NCI-H2081 (cell line): ENCODE results near the gene SLC7A6OS.

Experiments
- DNase-seq, 2 experiments: peaks; one replicate each; lab custom pipeline; 2025; lab: John Stamatoyannopoulos, UW

SLC7A6OS gene

GRCh38 chr16:68279726-68280558 lies 30.8 kb downstream of the SLC7A6OS start:
- DNase-seq, result no peak

DNA sequence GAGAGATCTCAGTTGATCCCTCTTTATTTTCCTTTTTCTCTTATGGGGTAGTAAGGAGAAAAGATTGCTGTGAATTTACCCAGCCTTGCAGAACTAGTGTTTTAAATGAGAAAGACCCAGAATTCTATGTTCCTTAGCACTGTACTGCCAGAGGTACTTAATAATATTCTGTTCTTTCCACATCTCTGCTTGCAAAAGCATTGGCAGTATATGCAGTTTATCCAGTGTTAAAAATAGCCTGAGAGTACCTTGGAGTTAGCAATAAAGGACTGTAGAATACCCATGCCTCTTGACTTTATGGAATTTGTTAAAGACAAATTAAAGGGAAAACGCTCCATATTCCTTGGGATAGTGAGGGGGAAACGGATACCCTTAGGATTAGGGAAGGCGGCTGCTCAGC lies 34.5 kb downstream of the SLC7A6OS start:
- no peak for DNase-seq

DNA sequence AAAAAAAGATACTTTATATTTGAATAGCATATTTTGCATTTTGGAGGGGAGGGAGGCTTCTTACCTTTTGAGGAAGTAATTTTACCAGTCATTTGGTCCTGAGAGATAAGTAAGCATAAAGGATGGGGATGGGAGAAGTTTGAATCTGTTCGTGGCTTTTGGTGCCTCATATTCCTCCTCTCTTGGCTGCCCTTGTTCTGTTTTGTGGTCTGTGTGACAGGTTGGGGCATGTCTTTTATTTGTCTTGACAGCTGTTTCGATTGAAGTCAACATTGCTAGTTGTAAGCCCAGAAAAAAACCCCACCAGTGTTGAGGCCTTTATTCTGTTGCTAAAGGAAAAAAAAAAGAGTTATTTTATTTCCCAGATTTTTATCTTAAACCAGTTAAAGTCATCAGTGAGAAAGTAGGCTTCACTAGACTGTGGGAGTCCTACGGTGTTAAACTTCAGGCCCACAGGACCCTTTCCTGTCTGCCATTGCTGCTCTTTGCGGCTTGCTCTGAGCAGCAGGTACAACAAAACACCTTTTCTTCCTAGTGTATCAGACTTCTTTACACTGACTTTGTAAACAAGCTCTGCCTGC lies 35.0 kb downstream of the SLC7A6OS start:
- DNase-seq, result peak in 1 of 2 experiments; percentile 36

GRCh38 chr16:68274441-68274840 lies 36.3 kb downstream of the SLC7A6OS start:
- no peak for DNase-seq

DNA sequence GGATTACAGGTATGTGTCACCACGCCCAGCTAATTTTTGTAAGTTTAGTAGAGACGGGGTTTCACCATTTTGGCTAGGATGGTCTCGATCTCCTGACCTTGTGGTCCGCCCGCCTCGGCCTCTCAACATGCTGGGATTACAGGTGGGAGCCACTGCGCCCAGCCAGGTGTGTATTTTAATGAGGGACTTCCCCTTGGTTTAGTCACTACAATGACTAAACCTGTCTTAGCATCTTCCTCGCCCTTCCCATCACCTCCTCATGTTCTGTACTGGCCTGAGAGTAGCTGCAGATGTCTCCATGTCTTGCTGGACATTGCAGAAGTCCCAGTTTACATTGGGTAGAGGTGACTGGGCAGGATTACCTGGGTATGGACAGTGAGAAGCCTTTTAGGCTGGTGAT lies 36.9 kb downstream of the SLC7A6OS start:
- no peak for DNase-seq

DNA sequence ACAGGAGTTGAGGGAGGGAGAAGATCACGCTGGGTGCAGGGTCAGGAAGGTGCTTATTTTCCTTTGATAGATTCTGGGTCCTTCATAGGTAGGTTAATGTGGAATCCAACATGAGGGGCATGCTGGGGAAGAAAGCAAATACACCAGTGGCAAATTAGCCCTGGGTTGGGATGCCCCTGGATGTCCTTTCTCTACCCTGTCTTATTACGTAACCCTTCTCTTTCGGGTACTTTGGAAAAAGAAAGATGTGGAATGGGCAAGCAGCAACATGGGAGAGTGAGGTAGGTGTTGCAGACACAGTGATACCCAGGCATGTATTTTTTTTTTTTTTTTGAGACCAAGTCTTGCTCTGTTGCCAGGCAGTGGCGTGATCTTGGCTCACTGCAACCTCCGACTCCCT lies 37.3 kb downstream of the SLC7A6OS start:
- DNase-seq, result no peak

DNA sequence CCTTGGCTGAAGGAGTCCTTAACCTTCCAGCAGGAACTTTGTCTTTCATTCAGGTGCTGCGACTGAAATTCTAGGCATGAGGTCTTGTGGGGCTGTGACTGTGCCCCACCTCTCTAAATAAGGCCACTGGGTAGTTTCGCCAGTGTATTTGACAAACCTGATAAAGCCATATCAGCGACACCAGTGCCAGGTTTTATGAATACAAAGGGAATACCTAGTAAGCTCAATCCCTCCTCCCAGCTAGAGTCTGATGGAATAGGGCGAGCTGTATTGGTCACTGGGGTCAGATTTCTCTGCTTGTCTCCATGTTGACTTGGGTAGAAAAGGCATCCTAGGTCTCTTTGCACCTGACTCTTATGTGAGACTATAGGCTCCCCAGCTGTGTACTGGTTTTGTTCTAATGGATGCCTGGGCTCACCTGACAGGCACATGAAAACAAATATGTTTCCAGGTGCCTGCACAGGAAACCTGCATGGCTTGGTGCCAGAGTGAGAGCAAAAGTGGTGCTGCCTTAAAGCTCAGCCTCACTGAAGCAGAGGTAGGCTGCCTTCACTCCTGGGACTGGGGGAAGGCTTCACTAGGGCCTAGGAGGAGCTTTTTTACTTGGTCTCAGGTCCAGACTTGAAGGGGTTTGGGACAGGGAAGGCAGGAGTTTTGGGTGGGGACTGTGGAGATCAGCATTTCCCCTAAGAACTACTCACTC lies 38.1 kb downstream of the SLC7A6OS start:
- DNase-seq, result peak; percentile 25 to 78

DNA sequence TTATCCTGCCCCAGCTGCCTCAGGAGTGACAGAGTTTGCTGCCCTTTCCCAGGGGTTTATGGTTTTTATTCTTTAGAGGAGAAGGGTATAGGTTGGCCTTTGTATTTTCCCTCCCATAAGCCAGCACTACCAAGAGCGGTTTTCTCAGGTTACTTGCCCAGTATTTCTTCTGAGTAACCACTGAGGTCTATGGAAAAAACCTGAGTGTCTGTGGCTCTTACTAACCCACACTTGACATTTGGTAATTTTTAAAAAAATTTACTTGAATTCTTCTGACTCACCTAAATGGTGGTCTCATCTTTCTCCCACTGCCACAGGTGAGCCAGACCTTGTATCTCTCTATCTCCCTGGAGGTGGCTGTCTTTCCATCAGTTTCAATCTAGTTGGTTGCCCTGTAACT lies 40.4 kb downstream of the SLC7A6OS start:
- no peak for DNase-seq

GRCh38 chr16:68269793-68270192 lies 41.0 kb downstream of the SLC7A6OS start:
- DNase-seq, result no peak

DNA sequence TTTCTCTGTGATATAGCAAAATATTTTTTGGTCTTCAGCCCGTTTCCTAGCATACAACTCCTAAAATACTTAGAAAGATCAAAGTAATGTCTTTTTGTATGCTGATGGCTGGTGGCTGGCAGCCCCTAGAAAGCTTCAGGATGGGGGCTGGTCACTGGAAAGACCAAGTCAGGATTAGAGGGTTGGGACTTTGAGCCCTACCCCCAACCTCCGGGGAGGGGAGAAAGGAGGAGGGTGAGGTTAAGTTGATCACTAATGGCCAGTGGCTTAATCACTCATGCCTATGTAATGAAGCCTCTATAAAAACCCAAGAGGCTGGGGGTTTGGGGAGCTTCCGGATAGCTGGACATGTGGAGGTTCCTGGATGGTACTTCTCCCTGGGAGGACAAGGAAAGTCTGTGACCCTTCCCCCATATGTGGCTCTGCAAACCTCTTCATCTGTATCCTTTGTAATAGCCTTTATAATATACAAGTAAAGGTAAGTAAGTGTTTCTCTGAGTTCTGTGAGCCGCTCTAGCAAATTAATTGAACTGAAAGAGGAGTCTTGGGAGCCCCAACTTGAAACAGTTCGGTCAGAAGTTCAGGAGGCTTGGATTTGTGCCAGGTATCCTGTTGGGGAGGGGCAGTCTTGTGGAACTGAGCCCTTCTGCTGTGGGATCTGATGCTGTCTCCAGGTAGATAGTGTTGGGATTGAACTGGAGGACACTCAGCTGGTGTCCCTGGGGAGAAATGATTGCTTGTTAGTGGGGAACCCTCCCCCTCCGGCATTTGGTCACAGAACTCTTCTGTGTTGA lies 42.9 kb downstream of the SLC7A6OS start:
- no peak for DNase-seq

DNA sequence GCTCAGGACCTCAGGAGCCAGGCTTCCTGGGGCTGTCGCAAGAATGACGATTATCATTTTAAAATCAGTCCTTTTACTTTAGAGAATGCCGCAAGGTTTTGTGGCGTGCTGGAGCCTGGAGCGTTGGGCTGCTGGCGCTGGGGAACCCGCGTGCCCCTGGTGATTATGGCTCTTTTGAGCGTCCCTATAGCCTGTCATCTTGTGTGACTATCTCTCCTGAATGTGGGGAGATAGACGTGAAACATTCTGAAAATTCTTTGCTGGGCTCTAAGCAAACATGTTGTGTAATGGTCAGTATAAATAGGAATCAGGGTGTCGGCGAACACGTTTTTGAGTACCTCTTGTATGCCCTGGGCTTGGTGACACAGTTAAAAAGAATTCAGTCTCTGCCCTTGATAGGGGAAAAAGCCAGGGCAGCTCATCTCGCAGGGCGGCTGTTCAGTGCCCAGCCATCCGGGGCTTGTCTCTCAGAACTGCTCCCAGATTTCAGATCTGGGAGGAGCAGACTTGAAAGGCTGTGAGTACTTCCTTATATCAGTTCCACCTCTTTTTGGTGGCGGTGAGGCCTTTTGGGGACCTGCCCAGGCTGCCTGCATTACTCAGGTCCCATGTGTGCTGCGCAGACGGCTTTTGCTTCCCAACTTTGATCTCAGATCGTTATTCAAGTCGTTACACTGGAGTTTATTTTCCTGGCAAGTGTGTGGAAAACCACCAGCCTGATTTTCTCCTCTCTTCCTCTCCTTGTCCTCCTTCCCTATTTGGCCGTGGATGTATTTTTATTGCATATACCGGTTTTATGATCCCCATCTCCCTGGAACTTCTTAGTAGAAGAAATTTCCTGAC lies 45.4 kb downstream of the SLC7A6OS start:
- peak in 1 of 2 experiments; percentile 25 for DNase-seq

DNA sequence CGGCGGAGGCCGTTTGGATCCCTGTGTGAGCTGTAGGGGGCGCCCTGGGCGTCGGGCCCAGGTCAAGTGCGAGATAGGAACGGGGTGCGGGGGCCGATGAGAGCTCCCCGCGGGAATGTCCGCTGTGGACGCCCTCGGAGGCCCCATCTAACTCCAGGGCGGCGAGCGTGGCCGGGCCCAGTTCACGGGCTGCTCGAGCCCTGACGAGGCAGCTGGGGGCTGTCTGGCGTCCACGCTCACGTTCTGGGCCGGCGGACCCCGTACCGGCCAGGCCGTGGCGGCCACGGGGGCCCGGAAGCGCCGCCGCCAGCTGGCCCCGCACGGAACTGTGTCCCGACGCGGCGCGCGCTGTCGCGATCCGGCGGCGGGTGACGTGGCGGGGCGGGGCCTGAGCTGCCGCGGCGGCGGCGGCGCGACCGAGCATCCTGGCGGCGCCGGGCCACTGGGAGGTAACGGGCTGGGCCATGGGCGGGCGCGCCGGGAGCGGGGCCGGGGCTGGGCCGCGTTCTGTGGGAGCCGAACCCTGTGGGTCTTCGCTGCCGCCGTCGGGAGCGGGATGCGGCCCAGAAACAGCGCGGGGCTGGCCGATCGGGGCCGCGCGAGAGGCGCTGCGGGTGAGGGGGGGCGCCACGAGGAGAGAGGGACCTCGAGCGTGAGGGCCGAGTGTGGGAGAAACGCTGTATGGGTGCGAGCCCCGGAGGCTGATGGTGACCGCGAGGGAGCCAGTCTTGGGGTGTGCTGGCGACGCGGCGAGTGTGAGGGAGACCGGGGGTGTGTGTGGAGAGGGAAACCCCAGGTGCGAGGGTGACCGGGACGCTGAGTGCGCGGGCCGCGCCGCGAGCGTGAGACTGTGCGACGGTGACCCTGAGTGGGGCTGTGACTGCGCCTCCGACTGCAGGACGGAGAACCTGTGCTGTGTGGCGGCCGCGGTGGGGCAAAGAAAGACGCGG lies 46.3 kb downstream of the SLC7A6OS start, which contains the start of gene SLC7A6:
Gene SLC7A6, plus strand, starts transcription at position 399 of the 950 bp plus-strand sequence. CDS start 10,201 bp downstream, outside the sequence.
- DNase-seq, result peak; percentile 39 to 43

DNA sequence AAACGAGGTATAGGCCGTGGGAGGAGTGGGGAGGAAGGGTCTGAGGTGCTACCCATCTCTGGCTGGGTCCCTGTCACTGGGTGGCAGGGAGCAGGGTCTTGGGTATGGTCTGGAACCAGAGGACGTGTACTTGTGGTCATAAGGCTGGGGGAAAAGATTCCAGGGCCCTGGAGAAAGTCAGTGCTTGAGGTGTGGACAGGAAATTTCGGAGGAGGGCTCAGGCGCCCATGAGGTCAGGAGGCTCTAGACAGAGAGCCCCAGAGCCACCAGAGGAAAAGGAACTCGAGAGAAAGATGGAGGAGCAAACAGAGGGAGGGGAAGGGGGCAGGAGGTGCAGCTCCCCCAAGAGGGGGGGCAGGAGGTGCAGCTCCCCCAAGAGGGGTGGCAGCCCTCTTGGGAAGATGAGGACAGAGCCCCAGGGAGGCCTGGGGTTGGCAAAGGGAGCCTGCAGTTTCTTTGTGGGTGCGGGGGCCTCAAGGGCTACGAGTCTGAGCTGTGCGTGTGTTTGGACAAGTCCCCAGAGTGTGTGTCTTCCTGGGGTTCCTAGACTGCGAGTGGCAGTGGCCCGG lies 47.1 kb downstream of the SLC7A6OS start:
- no peak for DNase-seq

DNA sequence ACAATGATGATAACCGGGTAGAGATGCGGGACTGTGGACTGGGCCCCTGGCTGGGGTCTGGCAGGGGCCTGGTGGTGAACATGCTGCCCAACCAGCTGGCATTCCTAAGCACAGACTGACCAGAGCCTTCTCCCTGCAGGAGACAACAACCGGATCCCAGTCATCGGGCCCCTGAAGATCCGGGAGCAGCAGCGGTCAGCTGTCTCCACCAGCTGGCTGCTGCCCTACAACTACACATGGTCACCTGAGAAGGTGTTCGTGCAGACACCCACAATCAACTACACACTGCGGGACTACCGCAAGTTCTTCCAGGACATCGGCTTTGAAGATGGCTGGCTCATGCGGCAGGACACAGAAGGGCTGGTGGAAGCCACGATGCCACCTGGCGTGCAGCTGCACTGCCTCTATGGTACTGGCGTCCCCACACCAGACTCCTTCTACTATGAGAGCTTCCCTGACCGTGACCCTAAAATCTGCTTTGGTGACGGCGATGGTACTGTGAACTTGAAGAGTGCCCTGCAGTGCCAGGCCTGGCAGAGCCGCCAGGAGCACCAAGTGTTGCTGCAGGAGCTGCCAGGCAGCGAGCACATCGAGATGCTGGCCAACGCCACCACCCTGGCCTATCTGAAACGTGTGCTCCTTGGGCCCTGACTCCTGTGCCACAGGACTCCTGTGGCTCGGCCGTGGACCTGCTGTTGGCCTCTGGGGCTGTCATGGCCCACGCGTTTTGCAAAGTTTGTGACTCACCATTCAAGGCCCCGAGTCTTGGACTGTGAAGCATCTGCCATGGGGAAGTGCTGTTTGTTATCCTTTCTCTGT lies 51.5 kb downstream of the SLC7A6OS start:
- DNase-seq, result no peak

DNA sequence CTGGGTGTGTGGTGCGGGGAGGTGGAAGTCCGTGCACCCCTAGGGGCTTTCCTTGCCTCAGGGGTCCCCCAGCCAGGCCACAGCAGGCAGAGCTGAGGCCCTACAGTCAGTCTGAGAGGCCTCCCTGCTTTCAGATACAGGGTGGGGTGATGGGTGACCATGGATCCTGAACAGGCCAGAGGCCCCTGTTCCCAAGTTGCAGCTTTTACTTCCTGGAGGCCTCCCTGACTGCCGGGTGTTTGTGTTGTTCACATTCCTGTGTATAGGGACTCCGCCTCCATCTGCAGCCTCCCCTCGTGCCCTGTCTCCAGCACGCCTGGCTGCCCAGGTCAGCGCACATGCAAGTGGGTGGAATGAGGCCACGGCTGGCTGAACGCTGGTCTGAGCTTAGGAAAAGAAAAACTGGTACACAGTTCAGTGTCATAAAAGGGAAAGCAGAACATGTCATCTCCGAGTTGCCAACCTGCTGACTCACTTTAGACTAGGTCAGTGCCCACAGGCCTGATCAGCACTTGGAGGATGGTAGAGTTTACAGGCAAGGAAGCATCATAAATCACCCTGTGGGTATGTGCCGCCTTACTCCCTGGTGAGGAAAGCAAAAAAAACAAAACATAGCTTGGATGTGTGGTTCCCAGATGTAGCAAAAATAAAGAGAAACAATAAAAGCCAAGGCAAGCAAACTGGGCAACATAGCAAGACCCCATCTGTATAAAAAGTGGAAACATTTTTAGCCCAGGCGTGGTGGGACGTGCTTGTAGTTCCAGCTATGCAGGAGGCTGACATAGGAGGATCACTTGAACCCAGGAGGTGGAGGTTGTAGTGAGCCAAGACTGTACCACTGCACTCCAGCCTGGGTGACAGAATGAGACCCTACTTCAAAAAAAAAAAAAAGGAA lies 52.6 kb downstream of the SLC7A6OS start:
- DNase-seq, result no peak

DNA sequence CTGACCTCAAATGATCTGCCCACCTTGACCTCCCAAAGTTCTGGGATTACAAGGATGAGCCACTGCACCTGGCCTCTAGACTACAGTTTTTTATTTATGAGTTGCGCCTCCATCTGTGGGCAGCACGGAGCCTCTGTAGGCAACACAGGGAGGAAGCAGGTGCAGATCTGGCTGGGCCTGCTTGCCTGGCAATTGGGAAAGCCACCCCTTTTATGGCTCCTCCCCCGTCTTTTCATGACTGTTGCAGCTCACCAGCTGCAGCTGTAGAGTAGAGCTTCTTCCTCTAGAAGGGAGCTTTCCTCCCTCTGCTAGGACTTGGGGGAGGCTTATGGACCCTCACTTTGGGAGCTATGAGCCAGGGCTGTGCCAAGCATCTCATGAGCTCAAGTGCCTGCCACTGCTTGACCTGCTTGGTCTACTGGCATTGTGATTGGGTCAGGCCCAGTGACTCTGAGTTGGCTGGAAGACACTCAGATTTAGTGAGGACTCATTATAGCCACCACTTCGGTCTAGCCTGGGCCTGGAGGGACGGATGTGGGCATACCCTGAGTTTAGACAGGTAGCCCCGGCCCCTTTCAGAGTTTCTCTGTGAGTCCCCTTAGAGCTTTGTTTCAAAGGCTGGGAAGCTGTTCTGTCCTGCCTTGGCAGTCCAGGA lies 53.4 kb downstream of the SLC7A6OS start:
- peak in 1 of 2 experiments; percentile 47 for DNase-seq

- DNase-seq, result no peak
Measured at GRCh38 chr16:68255712-68256111, 55.0 kb downstream of the SLC7A6OS start.
